ENCODE data around the gene SLC10A1.
"Not testable (repeated sequence)": the region's sequence is repeated elsewhere in the genome, so short reads cannot be mapped to it uniquely, and the experiment has no call there.

Gene SLC10A1

DNA sequence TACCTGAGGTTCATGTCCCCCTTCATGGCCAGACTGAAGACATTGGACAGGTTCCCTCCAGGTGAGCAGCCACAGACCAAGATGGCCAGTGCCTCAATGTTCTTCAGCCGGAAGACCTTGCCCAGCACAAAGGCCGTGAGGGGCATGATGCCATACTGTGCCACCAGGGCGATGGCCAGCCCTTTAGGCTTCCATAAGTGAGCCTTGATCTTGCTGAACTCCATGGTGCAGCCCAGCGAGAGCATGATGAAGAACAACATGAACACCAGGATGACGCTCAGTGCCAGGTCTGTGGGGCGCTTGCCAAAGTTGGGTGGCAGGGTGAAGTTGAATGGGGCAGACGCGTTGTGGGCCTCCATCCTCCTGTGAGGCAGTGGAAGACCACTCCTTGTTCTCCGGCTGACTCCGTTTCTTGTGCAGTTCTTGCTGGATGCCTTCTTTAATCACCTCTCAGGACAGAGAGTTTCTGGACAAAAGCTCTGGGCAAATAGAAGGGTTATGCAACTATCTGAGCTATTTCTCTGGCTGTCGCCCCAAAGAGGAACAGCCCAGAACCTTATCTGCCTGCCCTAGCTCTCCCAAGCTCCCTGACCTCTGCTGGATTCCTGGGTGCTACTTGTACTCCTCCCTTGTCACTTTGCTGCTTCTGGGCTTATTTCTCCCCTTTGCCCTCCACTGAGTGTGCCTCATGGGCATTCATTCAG, at the start of gene SLC10A1:
SLC10A1 (minus strand) TSS at position 445 of the 704 bp plus-strand sequence; CDS start at position 359, 86 bp downstream.
- no peak for DNase-seq (ENCODE audit: extremely low spot score, insufficient read length, low read depth)
- no peak for FAIRE-seq

DNA sequence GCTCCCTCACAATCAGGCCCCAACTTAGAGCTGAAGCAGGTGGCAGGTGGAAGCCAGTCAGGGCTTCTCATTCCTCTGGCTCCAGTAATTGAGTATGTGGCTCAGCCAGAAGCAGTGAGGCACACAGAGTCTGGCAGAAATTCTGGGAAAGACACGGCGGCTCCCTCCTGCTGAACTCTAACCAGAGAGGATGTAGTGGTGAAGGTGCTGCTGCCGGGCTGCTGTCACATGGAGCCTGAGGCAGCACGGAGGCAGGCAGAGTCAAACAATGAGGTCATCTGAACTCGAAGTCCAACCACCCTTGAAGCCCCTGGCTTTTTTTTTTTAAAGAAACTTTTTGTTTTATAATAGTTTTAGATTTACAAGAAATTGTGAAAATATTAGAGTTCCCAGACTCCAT, 48.7 kb upstream of the SLC10A1 start:
- DNase-seq (ENCODE audit: extremely low spot score, insufficient read length, low read depth) = no peak
- FAIRE-seq = no peak

DNA sequence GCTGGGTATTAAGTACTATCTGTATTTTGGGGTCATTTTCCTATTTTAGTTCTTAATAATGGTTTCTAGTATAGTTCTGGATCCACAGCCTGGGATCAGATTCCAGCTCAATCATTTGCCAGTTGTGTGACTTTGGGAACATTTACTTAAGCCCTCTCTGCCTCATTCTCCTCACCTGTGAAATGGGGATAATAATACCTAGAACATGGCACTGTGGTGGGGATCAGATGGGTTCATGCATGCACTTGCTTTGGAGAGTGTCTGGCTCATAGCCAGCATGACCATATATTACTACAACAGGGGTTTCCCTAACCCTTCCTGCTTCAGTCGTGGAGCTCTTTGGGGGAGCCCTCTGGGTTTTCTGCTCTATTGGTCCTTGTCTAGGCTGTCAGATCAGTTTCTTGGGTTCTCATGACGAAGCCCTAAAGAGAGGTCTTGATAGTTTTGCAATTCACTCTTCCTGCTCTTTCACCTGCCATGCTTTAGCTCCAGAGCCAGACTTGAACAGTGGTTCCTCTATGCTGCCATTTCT, 48.1 kb upstream of the SLC10A1 start:
- DNase-seq (ENCODE audit: extremely low spot score, insufficient read length, low read depth) (no peak), FAIRE-seq (no peak)

DNA sequence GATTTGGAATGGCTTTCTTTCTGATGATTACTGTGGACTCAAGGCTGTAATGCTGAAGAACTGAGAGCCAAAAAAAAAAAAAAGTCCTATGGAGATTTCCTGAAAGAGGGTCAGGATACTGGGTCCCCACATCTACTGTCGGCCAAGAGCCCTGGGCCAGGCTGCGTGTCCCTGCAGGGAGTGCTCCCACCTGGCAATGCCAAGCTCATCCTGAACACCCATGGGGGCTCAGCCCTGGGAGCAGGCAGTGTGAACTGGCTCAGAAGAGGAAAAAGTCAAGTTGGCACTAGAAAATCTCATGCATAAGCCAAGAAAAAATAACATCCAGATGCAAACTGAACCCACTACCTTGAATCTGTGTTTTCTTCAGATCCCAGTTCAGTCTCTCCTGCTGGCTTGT, 47.1 kb upstream of the SLC10A1 start:
- FAIRE-seq = no peak
- no peak for DNase-seq (ENCODE audit: extremely low spot score, insufficient read length, low read depth)

DNA sequence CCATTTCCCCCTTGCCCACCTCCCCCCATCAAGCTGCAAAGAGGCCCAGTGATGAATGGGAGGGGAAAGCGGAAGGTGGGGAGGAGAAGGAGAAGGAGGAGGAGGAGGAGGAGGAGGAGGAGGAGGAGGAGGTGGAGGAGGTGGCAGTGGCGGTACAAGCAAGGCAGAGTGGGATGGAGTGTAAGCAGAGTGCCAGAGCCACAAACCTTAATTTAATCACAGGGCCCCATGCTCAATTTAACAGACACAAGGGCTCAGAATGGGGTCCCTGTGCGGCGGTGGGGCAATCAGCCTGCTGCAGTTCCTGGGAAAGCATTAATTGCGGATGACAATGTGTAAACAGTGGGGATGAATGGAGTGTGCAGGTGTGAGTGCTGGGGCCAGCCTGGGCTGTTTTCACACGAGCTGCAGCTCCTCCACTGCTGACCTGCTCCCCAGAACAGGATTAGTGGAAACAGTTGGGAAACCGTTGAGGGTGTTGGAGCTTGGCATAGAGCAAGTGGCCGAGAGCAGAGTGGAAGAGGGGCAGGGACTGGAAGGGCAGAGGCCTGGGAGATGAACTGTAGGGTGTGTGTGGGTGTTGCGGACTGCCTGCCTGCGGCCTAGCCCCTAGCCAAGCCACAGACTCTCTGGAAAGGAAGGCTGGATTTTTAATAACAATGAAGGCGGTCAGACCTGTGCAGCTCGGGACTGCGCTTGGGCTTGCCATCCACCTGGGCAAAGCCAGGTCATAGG, 45.8 kb upstream of the SLC10A1 start:
- FAIRE-seq (no peak), DNase-seq (ENCODE audit: extremely low spot score, insufficient read length, low read depth) (no peak)

DNA sequence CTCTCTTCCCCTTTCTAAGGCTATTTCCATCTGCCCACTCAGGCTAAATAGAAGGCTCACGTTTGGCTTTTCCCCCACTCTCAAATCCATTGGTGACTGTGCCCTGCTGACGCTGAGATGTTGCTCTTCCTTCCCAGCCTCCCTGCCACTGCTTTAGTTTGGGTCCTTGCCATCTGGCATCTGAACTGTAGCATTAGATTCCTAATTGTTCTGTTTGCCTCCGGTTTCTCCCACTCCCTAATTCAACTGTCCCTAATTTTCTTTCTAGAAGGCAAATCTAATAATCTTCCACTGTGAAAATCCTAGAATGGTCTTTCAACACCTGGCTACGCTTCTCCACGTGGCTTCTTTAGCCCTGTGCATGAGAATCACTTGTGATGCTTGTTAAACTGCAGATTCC, 44.6 kb upstream of the SLC10A1 start:
- no peak for FAIRE-seq
- no peak for DNase-seq (ENCODE audit: extremely low spot score, insufficient read length, low read depth)

DNA sequence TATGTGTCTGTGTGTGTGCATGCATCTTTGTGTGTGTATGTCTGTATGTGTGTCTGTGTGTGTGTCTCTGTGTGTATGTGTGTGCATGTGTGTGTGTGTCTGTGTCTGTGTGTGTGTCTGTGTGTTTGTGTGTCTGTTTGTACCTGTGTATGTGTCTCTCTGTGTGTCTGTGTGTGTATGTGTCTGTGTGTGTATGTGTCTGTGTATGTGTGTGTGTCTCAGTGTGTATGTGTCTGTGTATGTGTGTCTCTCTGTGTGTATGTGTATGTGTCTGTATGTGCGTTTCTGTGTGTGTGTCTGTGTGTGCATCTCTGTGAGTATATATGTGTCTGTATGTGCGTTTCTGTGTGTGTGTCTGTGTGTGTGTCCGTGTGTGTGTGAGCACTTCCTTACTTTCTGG, 42.6 kb upstream of the SLC10A1 start:
- DNase-seq (ENCODE audit: extremely low spot score, insufficient read length, low read depth) = no peak
- no peak for FAIRE-seq

DNA sequence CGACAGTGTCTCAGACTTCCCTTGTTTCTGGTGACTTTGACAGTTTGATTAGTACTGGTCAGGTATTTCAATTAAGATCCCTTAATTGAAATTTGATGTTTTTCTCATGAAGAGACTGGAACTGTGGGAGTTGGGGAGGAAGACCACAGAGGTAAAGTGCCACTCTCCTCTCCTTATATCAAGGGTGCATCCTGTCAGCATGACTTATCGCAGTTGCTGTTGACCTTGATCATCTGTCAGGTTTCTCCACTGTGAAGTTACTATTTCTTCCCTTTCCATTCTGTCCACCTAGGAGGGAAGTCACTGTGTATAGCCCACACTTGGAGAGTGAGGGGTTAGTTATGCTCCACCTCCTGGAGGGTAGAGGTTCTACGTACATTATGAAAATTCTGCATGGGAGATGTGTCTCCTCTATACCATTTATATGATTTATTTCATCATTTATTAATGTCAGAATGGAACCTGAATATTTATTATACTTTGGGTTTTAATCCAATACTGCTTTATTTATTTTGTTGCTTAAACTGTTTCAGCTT, 41.9 kb upstream of the SLC10A1 start:
- FAIRE-seq (no peak), DNase-seq (ENCODE audit: extremely low spot score, insufficient read length, low read depth) (no peak)

DNA sequence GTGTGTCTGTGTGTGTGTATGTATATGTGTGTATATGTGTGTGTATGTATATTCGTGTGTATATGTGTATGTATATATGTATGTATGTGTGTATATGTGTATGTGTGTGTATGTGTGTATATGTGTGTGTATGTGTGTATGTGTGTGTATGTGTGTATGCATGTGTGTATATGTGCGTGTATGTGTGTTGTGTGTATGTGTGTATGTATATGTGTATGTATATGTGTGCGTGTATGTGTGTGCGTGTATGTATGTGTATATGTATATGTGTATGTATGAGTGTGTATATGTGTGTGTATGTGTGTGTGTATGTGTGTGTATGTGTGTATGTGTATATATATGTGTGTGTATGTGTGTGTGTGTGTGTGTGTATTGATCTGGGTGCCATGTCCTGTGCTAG, 31.8 kb upstream of the SLC10A1 start:
- FAIRE-seq (no peak), DNase-seq (ENCODE audit: extremely low spot score, insufficient read length, low read depth) (no peak)

DNA sequence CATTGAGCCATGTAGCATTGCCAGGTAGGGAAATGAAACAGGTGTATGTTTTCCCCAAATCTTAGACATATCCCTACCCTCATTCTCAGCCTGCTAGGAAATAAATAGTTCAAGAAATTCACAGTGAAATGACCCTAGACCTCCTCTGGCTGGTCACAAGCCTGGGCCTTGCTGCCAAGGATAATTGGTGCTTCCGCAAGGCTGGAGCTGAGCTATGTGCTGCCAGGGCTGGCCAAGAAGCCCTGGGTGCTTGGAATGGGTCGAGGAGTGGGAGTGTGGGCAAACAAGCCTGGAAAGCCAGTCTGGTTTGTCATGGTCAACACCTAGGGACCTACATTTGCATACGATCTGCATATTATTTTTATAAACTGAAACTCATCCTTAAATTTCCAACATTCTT, 31.3 kb upstream of the SLC10A1 start:
- no peak for FAIRE-seq

DNA sequence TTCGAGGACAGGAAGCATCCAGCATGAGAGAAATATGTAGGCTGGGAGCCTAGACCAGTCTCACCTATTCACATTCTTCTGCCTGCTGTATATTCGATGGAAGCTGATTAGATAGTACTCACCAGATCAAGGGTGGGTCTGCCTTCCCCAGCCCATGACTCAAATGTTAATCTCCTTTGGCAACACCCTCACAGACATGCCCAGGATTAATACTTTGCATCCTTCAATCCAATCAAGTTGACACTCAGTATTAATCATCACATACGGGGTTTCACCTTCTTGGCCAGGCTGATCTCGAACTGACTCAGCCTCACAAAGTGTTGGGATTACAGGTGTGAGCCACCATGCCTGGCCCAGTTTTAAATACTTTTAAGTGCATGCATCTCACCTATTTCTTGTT, 30.5 kb upstream of the SLC10A1 start:
- FAIRE-seq (no peak), DNase-seq (ENCODE audit: extremely low spot score, insufficient read length, low read depth) (no peak)

More for the DNA sequence above, 31.3 kb upstream of the SLC10A1 start:
- DNase-seq (ENCODE audit: extremely low spot score, insufficient read length, low read depth) = no peak

DNA sequence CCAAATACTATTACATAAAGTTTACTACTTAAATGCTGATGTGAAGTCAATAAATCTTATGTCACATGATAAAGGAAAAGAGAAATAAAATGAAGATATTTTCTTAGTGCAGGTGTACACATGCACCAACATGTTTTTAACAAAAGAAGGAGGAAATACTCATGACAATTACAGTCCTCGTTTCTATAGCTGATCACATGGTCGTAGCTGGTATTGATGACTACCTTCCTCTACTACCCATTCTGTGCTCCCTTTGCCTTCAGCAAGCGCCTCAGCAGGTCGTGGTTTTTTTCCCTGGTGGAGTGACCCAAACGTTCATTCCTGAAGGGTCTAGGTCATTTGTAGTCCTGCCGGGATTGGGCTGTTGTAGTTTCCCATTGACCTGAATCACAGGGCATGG, 25.4 kb upstream of the SLC10A1 start:
- DNase-seq (ENCODE audit: extremely low spot score, insufficient read length, low read depth) (no peak), FAIRE-seq (no peak)

DNA sequence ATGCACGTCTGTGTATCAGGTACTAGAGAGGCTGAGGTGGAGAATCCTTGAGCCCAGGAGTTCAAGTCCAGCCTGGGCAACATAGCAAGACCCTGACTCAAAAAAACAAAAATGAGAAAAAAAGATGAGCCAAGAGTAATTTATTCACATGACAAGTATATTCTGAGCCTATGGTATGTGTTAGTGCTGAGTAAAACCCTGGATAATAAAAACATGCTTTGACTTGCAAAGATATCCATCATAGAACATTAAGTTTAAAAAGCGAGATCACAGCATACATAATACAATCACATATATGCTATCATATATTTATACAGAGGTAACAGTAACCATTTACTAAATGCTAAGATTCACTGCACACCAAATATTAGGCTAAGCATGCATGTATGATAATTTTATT, 23.9 kb upstream of the SLC10A1 start:
- FAIRE-seq (no peak), DNase-seq (ENCODE audit: extremely low spot score, insufficient read length, low read depth) (no peak)

DNA sequence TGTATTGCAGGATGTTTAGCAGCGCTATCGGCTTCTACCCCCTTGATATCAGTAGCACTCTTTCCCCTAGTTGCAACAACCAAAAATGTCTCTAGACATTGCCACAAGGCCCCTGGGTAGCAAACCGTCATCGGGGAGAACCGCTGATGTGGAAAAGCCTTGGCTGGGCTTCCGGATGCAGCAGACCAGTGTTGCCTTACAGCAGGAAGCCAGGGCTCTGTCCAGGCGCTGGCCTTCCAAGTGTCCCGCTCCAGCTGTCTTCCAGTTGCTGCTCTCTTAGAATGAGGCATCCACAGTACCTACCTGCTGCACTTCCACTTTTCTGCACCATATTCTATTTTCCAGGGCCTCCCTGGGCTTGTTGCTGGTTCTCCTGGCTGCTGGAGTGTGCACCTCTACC, 22.6 kb upstream of the SLC10A1 start:
- FAIRE-seq = no peak

DNA sequence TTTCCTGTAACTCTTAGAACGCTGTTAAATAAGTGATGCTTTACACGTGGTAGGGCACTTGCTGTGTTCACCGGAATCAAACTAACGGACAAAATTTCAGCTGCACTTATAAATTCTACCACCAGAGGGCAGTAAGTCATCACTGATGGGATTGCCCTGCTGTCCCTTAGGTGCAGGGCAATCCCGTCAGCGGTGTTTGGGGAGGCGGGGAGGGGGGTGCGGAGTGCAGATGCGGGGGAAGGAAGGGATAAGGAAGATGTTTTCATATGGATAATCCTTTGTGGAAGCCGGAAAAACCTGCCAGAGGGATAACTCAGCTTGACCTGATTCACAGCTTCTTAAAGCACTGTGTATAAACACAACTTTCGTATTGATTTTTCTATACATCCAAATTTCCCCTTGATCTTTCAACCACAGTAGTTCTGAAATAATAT, 21.7 kb upstream of the SLC10A1 start:
- FAIRE-seq (peak; percentile 74), DNase-seq (ENCODE audit: extremely low spot score, insufficient read length, low read depth) (peak; percentile 48)

More for the DNA sequence above, 22.6 kb upstream of the SLC10A1 start:
- DNase-seq (ENCODE audit: extremely low spot score, insufficient read length, low read depth) = no peak

DNA sequence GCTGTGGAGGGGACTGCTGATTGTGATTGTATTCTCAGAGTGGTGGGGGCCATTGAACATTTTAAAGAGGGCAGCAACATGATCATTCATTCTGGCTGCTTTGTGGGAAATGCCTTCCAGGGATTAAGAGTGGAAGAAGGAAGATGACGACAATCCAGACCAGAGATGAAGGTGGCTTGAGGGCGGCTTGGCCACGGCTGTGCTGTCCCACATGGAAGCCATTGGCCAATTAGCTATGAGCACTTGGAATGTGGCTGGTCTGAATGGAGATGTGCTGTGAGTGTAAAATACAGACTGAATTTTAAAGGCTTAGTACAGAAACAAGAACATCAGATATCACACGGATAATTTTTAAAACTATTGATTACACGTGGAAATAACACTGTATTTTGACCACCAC, 19.2 kb upstream of the SLC10A1 start:
- DNase-seq (ENCODE audit: extremely low spot score, insufficient read length, low read depth) = no peak
- no peak for FAIRE-seq

DNA sequence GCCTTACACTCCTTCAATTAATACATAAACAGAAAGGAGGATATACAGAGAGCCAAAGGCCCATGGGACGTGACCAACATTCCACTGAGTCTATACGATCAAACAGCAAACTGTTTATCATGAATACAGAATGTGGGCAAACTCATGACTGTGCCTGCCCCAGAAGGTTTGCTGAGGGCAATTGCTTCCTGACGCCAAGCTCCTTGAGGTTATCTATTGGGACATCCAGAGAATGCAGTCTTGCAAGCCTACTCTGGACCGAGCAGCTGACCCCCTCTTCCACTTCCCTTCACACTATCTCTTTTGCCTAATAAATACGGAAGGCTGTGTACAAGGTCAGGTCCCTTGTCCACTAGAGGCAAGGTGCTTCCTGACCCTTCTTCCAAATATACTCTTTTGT, 18.5 kb upstream of the SLC10A1 start:
- DNase-seq (ENCODE audit: extremely low spot score, insufficient read length, low read depth) = no peak

DNA sequence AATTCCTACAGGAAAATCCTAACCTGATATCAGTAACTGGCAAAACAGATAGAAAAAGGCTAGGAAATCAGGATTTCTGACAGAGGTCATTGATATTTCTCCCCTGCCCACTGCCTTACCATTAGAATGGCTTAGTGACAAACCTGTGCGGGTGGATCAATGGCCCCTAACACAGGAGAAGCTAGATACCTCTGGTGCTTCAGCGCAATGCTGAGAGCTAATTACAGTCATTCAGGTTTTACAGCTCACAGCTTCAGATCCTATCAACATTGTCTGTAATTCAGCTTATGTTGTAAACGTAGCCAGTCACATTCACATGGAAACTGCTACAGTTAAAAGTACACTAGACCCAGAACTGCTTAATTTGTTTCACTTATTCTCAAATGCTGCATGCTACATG, 17.4 kb upstream of the SLC10A1 start:
- DNase-seq (ENCODE audit: extremely low spot score, insufficient read length, low read depth) (no peak), FAIRE-seq (no peak)

More for the DNA sequence above, 18.5 kb upstream of the SLC10A1 start:
- FAIRE-seq = no peak

DNA sequence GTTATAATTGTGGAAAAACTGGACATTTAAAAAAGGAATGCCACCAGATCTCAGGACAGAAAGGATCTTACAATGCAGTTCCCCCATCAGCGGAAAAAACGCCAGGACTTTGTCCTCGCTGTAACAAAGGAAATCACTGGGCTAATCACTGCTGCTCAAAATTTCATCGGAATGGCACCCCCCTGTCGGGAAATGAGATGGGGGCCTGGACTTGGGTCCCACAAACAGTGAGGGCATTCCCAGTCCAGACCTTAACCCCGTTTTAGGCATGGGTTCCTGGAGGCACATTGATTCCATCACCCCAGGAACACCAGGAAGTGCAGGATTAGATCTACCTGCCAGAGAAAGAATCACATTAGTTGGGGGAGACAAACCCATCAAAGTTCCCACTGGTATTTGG, 16.3 kb upstream of the SLC10A1 start:
- not testable (repeated sequence) for DNase-seq (ENCODE audit: extremely low spot score, insufficient read length, low read depth); FAIRE-seq

DNA sequence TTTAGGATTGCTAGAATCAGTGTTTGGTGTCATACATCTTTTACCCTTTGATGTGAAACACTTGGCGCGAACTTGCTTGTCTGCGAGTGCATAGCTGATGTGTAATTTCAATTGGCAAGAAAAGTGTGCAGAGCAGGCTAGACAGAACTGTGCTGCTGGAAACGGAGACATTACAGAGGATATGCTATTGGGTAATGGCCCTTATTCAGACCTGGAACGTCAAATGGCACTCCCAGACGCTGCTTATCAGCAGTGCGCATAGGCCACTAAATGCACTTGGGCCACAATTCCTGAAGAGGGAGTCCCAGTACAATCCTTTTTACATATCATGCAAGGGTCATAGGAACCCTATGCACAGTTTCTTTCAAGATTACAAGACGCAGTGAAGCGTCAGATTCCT, 15.7 kb upstream of the SLC10A1 start:
- no peak for FAIRE-seq

DNA sequence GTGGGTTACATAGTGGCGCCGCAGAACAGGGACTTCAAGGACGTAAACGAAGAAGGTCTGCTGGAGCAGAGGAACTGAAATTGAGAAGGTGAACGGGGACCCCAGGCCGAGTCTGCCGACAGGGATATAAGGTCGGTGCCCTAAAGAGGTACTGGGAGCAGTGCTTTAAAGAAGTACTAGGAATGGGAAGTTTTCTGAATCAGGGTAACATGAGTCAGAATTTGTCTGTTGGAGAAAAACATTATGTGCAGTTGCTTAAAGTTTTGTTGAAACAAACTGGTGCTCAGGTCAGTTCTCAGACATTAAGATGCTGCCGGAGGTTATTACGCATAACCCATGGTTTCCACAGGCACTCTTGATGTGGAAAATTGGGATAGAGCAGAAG, 14.8 kb upstream of the SLC10A1 start:
- FAIRE-seq (no peak), DNase-seq (ENCODE audit: extremely low spot score, insufficient read length, low read depth) (no peak)

More for the DNA sequence above, 15.7 kb upstream of the SLC10A1 start:
- DNase-seq (ENCODE audit: extremely low spot score, insufficient read length, low read depth) = no peak
